Measurements from ENCODE around the gene TMEM184A. TPM values are rescaled to one million over a fixed set of nuclear protein-coding genes. Genes with fewer than 3 reads are reported as not detected.

Gene TMEM184A
- total RNA-seq, 2 donors from 2014 or later: 35.8 to 54.3 TPM

- Histone ChIP-seq H3K27me3 (no peaks in the 10 kb centered on the region), H3K27ac (no peak overlapping the region), H3K4me3 (no peak overlapping the region), H3K9ac (ENCODE audit: low read depth in 2 of 2, low read length in 2 of 2) (no peak overlapping the region), H3K4me1 (no peaks in the 10 kb centered on the region), H3K9me3 (no peaks in the 10 kb centered on the region), H3K36me3 (no peaks in the 10 kb centered on the region)
- no peak for DNase-seq
- intact Hi-C loops (cut with DNase I): no loop called here
- TF ChIP-seq CTCF (IDR thresholded peaks at IDR 0.05): no peak
These were observed 40.4 kb upstream of the TMEM184A start for GRCh38 chr7:1596181-1597043.

DNA sequence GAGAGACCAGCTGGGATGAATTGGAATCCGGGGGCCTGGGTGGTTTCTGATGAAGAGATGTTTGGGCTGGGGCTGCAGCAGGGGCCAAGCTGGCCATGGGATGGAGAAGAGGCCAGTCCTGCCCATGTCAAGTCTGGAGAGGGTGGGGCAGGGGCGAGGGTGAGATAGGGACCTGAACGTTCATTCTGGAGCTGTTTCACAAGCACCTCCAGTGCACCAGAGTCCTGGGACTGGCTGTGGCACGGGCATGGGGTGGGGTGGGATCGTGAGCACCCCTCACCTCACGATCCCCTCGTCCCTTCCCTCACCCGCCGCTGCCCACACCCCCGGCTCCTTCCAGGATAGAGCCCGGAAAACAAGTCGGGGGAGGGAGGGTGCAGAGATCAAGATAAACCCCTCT is 39.6 kb upstream of the TMEM184A start:
- Histone ChIP-seq H3K4me3 (no peak overlapping the region), H3K9me3 (no peaks in the 10 kb centered on the region), H3K9ac (ENCODE audit: low read depth in 2 of 2, low read length in 2 of 2) (no peak overlapping the region), H3K27me3 (no peaks in the 10 kb centered on the region), H3K36me3 (no peaks in the 10 kb centered on the region), H3K27ac (no peak overlapping the region), H3K4me1 (no peaks in the 10 kb centered on the region)
- intact Hi-C loops (cut with DNase I): no loop called here
- no peak for TF ChIP-seq CTCF (IDR thresholded peaks at IDR 0.05)
- no peak for DNase-seq

DNA sequence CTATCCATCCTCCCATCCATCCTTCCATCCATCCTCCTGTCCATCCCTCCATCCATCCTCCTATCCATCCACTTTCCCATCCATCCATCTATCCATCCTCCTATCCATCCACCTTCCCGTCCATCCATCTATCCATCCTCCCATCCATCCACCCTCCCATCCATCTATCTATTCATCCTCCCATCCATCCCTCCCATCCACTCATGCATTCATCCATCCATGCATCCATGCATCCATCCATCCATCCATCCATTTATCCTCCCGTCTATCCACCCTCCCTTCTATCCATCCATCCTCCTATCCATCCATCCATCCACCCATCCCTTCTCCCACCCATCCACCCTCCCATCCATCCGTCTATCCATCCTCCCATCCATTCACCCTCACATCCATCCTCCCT is 39.0 kb upstream of the TMEM184A start:
- H3K4me3 ChIP-seq: no peak overlapping the region
- no peak for DNase-seq
- no peak for TF ChIP-seq CTCF (IDR thresholded peaks at IDR 0.05)
- H3K27me3 ChIP-seq: no peaks in the 10 kb centered on the region
- H3K27ac ChIP-seq: no peak overlapping the region
- no peak overlapping the region for H3K9ac ChIP-seq (ENCODE audit: low read depth in 2 of 2, low read length in 2 of 2)
- no peaks in the 10 kb centered on the region for H3K9me3 ChIP-seq
- intact Hi-C loops (cut with DNase I): no loop called here
- no peaks in the 10 kb centered on the region for H3K36me3 ChIP-seq
- H3K4me1 ChIP-seq: no peaks in the 10 kb centered on the region

GRCh38 chr7:1593904-1594421 is 38.0 kb upstream of the TMEM184A start:
- Histone ChIP-seq H3K4me1 (no peaks in the 10 kb centered on the region), H3K36me3 (no peaks in the 10 kb centered on the region), H3K9ac (ENCODE audit: low read depth in 2 of 2, low read length in 2 of 2) (no peak overlapping the region), H3K9me3 (no peaks in the 10 kb centered on the region), H3K27ac (no peak overlapping the region), H3K4me3 (no peak overlapping the region), H3K27me3 (no peaks in the 10 kb centered on the region)
- DNase-seq: no peak
- intact Hi-C loops (cut with DNase I): no loop called here
- TF ChIP-seq CTCF (IDR thresholded peaks at IDR 0.05): no peak

GRCh38 chr7:1593091-1593866 is 37.3 kb upstream of the TMEM184A start:
- Histone ChIP-seq H3K27me3 (no peaks in the 10 kb centered on the region), H3K9ac (ENCODE audit: low read depth in 2 of 2, low read length in 2 of 2) (no peak overlapping the region), H3K9me3 (no peaks in the 10 kb centered on the region), H3K27ac (no peak overlapping the region), H3K4me1 (no peaks in the 10 kb centered on the region), H3K36me3 (no peaks in the 10 kb centered on the region), H3K4me3 (no peak overlapping the region)
- DNase-seq: no peak
- TF ChIP-seq CTCF (IDR thresholded peaks at IDR 0.05): no peak
- intact Hi-C loops (cut with DNase I): no loop called here

All from colonic mucosa (tissue), 4 donors.